ENCODE measurements around the gene LRRC23.
"Not testable (repeated sequence)": the region's sequence is repeated elsewhere in the genome, so short reads cannot be mapped to it uniquely, and the experiment has no call there.

The LRRC23 gene

GRCh38 chr12:6904280-6905276 lies at the start of gene LRRC23:
Gene LRRC23 (plus strand): TSS chr12:6904822. CDS start chr12:6905634, 812 bp downstream.
- DNase-seq (ENCODE audit: low read depth), result peak; percentile 95

- DNase-seq (ENCODE audit: low read depth), result no peak
Observed at GRCh38 chr12:6855322-6855721, 49.3 kb upstream of the LRRC23 start.

GRCh38 chr12:6858799-6859198 lies 45.8 kb upstream of the LRRC23 start:
- DNase-seq (ENCODE audit: low read depth), result no peak

- no peak for DNase-seq (ENCODE audit: low read depth)
Observed at GRCh38 chr12:6860116-6860515, 44.5 kb upstream of the LRRC23 start.

GRCh38 chr12:6860942-6861341 lies 43.7 kb upstream of the LRRC23 start:
- no peak for DNase-seq (ENCODE audit: low read depth)

- DNase-seq (ENCODE audit: low read depth), result no peak
Observed at GRCh38 chr12:6861391-6861790, 43.2 kb upstream of the LRRC23 start.

- DNase-seq (ENCODE audit: low read depth), result no peak
Observed at GRCh38 chr12:6863033-6863432, 41.6 kb upstream of the LRRC23 start.

GRCh38 chr12:6863586-6864321 lies 40.9 kb upstream of the LRRC23 start:
- no peak for DNase-seq (ENCODE audit: low read depth)

- not testable (repeated sequence) for DNase-seq (ENCODE audit: low read depth)
Observed at GRCh38 chr12:6865307-6865706, 39.3 kb upstream of the LRRC23 start.

GRCh38 chr12:6866163-6866919 lies 38.3 kb upstream of the LRRC23 start:
- DNase-seq (ENCODE audit: low read depth), result no peak

- DNase-seq (ENCODE audit: low read depth), result no peak
Observed at GRCh38 chr12:6866920-6867412, 37.7 kb upstream of the LRRC23 start.

GRCh38 chr12:6867413-6868210 lies 37.0 kb upstream of the LRRC23 start, which contains the start of gene TPI1:
Gene TPI1 (plus strand): TSS chr12:6867531. CDS start chr12:6867567, 36 bp downstream.
- peak; percentile 54 for DNase-seq (ENCODE audit: low read depth)

- DNase-seq (ENCODE audit: low read depth), result no peak
Observed at GRCh38 chr12:6868211-6869048, 36.2 kb upstream of the LRRC23 start.

- DNase-seq (ENCODE audit: low read depth), result no peak
Observed at GRCh38 chr12:6869049-6870021, 35.3 kb upstream of the LRRC23 start.

GRCh38 chr12:6870304-6870703 lies 34.3 kb upstream of the LRRC23 start:
- not testable (repeated sequence) for DNase-seq (ENCODE audit: low read depth)

- DNase-seq (ENCODE audit: low read depth), result no peak
Observed at GRCh38 chr12:6871052-6871957, 33.3 kb upstream of the LRRC23 start.

Measured in stromal cell of bone marrow (primary cell).